Adrenal gland (tissue), 12 donors: Measurements from ENCODE around the gene RPRD1B. TPM values are rescaled to one million over a fixed set of nuclear protein-coding genes. Genes with fewer than 3 reads are reported as not detected.
"Not testable (repeated sequence)": the region's sequence is repeated elsewhere in the genome, so short reads cannot be mapped to it uniquely, and the experiment has no call there.

Experiments used
- DNase-seq, 7 donors: peaks; one replicate each; pipeline ENCODE4 v3.0.0-alpha.2; 2019 to 2020
- H3K27ac ChIP-seq, 5 donors: fragments of 200-600 bp; sonication (generic) in 4 of 5; 1 replicate in 3 of 5; 2 replicates in 2 of 5; pipeline versions ENCODE4 v1.5.1 to v1.8.0; 2016 to 2020; ENCODE audit warnings: mild to moderate bottlenecking in 1 of 5
- H3K27me3 ChIP-seq: fragments of 200-600 bp; 2 replicates; pipeline ENCODE4 v1.8.0; 2021
- H3K36me3 ChIP-seq, 2 donors: fragments of 200-600 bp; replicated peaks in 1 of 2; 1 replicate in 1 of 2; 2 replicates in 1 of 2; pipeline versions ENCODE4 v1.5.1 to v1.8.0; 2018 to 2022
- H3K4me1 ChIP-seq, 2 donors: fragments of 200-600 bp; replicated peaks in 1 of 2; 1 replicate in 1 of 2; 2 replicates in 1 of 2; pipeline versions ENCODE4 v1.5.1 to v1.8.0; 2018 to 2021
- H3K4me3 ChIP-seq, 4 donors: fragments of 200-600 bp; sonication (generic) in 3 of 4; one replicate each; pipeline ENCODE4 v1.5.1; 2016 to 2018
- H3K9me3 ChIP-seq, 3 donors: fragments of 200-600 bp; sonication (generic) in 1 of 3; replicated peaks in 1 of 3; 1 replicate in 2 of 3; 2 replicates in 1 of 3; pipeline versions ENCODE4 v1.5.1 to v1.8.0; 2016 to 2021
- POLR2A ChIP-seq, 2 donors: fragments of 450-650 bp; IDR thresholded peaks; one replicate each; pipeline ENCODE4 v1.6.1; 2017; ENCODE audit warnings: antibody characterized with exemption in 2 of 2, mild to moderate bottlenecking in 2 of 2, moderate library complexity in 1 of 2
- WGBS, 4 donors: extraction: QIAGEN DNeasy Blood & Tissue Kit in 2 of 4; methylation state at CpG; one replicate each; pipeline versions ENCODE4 v1.1.5 to v1.1.7; 2013 to 2017; 5-methylcytosine and 5-hydroxymethylcytosine counted together
- intact Hi-C, 2 donors: fragments of 100-400 bp; cut with DNase I; formaldehyde crosslinking; loops; one replicate each; pipeline versions ENCODE4 v1.14.1 to v1.15.0; 2022 to 2023
- polyA plus RNA-seq, 3 donors: library from polyadenylated mRNA; stranded (reverse); fragments of 200-250 nt in 2 of 3; fragments of 350-450 nt in 1 of 3; fragmentation: Illumina TruSeq in 1 of 3; extraction: RNeasy Lipid Tissue Mini Kit (QIAGEN cat#74804) in 1 of 3; gene quantifications; one replicate each; pipeline ENCODE4 v1.2.3, GENCODE V29; 2013 to 2014
- total RNA-seq, 9 donors: library from RNA; depleted of rRNA in 4 of 9; stranded (reverse); fragments of >200 nt in 4 of 9; fragments of 120-200 nt in 1 of 9; fragmentation: NEBNext Ultra II Directional in 1 of 9; extraction: Animal tissue kit (Norgen Biotek cat#: 25700) in 1 of 9; gene quantifications; one replicate each; pipeline versions ENCODE4 v1.1.0 to v1.2.4, GENCODE V29; 2013 to 2023
- TF ChIP-seq, protein P1 (sequence below), 6 experiments: fragments of 450-650 bp in 4 of 6; fragments of 200-600 bp in 2 of 6; sonication (generic) in 1 of 6; IDR thresholded peaks; 1 replicate in 5 of 6; 2 replicates in 1 of 6; pipeline versions ENCODE4 v1.5.1 to v1.8.0; 2016 to 2021; ENCODE audit warnings: antibody characterized with exemption in 6 of 6, mild to moderate bottlenecking in 2 of 6, moderate library complexity in 1 of 6
- donor health status: healthy with polysubstance abuse.
- donor health status: Bipolar disorder and iron deficiency.
- donor health status: DM: yes; HTN: yes; CAD: no.
- donor health status: DM: no; HTN: no; CAD: no.
- donor health status: DM: no; HTN: no; CAD: no.
- donor health status: DM: yes; HTN: yes; CAD: no.

Gene RPRD1B
- total and polyA plus RNA-seq, 12 donors, result 5.9 to 36.4 (median 27.1) TPM

DNA sequence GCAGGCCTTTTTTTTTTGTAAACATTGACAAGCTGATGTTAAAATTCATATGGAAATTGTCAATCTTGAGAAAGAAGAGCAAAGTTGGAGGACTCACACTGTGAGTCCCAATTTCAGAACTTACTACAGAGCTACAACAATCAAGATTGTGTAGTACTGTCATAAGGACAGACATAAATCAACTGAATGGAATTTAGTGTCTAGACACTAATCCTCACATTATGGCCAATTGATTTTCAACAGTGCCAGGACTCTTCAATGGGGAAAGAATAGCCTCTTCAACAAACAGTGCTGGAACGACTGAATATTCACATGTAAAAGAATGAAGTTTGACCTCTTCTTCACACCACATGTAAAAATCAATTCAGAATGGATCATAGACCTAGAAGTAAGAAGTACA, 70.7 kb downstream of the RPRD1B start:
- no peak overlapping the region for H3K4me3 ChIP-seq
- H3K27ac ChIP-seq, result no peak overlapping the region
- no peaks in the 10 kb centered on the region for H3K27me3 ChIP-seq
- TF ChIP-seq POLR2A (IDR thresholded peaks at IDR 0.05), result no peak
- TF ChIP-seq, protein P1, sequence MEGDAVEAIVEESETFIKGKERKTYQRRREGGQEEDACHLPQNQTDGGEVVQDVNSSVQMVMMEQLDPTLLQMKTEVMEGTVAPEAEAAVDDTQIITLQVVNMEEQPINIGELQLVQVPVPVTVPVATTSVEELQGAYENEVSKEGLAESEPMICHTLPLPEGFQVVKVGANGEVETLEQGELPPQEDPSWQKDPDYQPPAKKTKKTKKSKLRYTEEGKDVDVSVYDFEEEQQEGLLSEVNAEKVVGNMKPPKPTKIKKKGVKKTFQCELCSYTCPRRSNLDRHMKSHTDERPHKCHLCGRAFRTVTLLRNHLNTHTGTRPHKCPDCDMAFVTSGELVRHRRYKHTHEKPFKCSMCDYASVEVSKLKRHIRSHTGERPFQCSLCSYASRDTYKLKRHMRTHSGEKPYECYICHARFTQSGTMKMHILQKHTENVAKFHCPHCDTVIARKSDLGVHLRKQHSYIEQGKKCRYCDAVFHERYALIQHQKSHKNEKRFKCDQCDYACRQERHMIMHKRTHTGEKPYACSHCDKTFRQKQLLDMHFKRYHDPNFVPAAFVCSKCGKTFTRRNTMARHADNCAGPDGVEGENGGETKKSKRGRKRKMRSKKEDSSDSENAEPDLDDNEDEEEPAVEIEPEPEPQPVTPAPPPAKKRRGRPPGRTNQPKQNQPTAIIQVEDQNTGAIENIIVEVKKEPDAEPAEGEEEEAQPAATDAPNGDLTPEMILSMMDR (IDR thresholded peaks at IDR 0.05), result no peak
- H3K9me3 ChIP-seq, result peaks cover 0 to 4% (median 0%) of the 10 kb centered on the region in 3 donors
- WGBS, 4 donors, result 21 to 44% (median 36%) methylated on average over 1 of the region's 1 CpG
- no peak for DNase-seq
- peaks cover 12 to 23% of the 10 kb centered on the region in 2 donors for H3K4me1 ChIP-seq
- intact Hi-C loops, result no loop called here
- no peaks in the 10 kb centered on the region for H3K36me3 ChIP-seq

DNA sequence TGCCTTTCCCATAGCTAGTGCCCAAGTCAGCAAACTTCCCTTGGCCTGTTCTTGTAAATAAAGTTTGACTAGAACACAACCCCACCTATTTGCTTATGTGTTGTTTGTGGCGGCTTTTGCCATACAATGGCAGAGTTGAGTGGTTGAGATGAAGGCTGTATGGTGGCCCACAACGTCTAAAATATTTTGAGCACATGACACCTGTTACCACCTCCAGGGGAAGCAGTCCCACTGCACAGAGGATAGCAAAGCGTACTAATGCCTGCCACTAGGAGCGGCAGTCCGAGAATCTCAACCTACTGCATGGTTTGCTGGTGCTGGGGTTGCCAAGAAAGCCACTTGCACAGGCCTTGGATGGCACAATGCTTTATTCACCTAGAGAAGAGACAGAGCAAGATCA, 72.9 kb downstream of the RPRD1B start:
- H3K4me3 ChIP-seq, result no peak overlapping the region
- intact Hi-C loops, result no loop called here
- 87 to 94% (median 91%) methylated on average over 3 to 5 of the region's 5 CpGs for WGBS, 4 donors
- no peaks in the 10 kb centered on the region for H3K27me3 ChIP-seq
- DNase-seq, result peak in 1 of 7 donors; percentile 46
- TF ChIP-seq, protein P1 (IDR thresholded peaks at IDR 0.05), result no peak
- TF ChIP-seq POLR2A (IDR thresholded peaks at IDR 0.05), result no peak
- H3K36me3 ChIP-seq, result no peaks in the 10 kb centered on the region
- peaks cover 0 to 3% (median 0%) of the 10 kb centered on the region in 3 donors for H3K9me3 ChIP-seq
- H3K27ac ChIP-seq, result no peak overlapping the region
- H3K4me1 ChIP-seq, result peaks cover 24 to 41% of the 10 kb centered on the region in 2 donors

DNA sequence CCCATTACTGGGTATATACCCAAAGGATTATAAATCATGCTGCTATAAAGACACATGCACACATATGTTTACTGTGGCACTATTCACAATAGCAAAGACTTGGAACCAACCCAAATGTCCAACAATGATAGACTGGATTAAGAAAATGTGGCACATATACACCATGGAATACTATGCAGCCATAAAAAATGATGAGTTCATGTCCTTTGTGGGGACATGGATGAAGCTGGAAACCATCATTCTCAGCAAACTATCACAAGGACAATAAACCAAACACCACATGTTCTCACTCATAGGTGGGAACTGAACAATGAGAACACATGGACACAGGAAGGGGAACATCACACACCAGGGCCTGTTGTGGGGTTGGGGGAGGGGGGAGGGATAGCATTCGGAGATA, 73.8 kb downstream of the RPRD1B start:
- H3K4me1 ChIP-seq, result peaks cover 17 to 32% of the 10 kb centered on the region in 2 donors
- H3K27me3 ChIP-seq, H3K4me3 ChIP-seq, H3K36me3 ChIP-seq, H3K27ac ChIP-seq, intact Hi-C loops, H3K9me3 ChIP-seq, DNase-seq: not testable (repeated sequence)
- 85 to 100% (median 87%) methylated on average over 1 of the region's 1 CpG for WGBS, 4 donors

DNA sequence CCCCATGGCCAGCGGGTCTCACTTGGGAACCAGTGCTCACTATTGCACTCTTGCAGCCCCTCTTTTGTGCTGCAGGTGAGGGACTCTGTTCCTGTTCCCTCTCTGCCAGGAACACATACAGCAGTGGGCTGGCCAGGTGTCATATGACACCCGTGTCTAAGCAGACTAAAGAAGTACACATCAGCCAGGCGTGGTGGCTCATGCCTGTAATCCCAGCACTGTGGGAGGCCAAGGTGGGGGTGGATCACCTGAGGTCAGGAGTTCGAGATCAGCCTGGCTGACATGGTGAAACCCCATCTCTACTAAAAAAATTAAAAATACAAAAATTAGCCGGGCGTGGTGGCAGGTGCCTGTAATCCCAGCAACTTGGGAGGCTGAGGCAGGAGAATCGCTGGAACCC, 74.4 kb downstream of the RPRD1B start:
- Histone ChIP-seq H3K27ac (peak overlapping the region in 3 of 5 donors; percentile 36 to 67 (median 42)), H3K4me1 (peaks cover 17 to 28% of the 10 kb centered on the region in 2 donors)
- intact Hi-C loops, H3K27me3 ChIP-seq, H3K36me3 ChIP-seq, H3K9me3 ChIP-seq, H3K4me3 ChIP-seq: not testable (repeated sequence)
- DNase-seq, result peak in 2 of 7 donors; percentile 29 to 50
- WGBS, 4 donors, result 89 to 97% (median 92%) methylated on average over 7 of the region's 7 CpGs

DNA sequence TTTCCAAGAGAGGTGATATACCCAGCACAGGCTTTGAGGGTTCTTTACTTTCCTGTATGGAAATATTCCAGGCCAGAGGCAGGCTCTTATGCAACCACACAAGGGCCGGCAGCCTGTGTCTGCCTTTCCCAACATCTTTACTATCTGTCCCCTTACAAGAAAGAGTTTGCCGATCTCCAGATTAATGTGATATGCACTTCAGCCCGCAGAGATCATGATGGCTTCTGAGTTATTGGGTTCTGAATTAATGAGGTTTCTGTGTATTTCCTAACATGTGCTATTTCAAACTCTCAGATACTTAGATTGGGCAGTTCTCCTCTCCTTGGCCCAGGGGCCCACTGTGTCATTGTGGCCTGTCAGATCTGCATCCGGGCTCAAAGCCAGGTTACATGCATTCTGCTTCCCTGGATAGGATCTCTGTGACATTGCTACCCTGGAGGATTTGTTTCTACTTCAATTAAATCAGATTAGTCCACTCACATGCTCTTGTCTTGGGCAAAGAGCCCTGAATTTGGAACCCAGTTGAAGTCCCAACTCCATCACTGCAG, 75.0 kb downstream of the RPRD1B start:
- TF ChIP-seq, protein P1 (IDR thresholded peaks at IDR 0.05), result no peak
- no peak for TF ChIP-seq POLR2A (IDR thresholded peaks at IDR 0.05)
- peak overlapping the region in 4 of 5 donors; percentile 42 to 84 (median 58) for H3K27ac ChIP-seq
- WGBS, 4 donors, result 46 to 71% (median 51%) methylated on average over 4 of the region's 4 CpGs
- H3K27me3 ChIP-seq, result no peaks in the 10 kb centered on the region
- H3K36me3 ChIP-seq, result no peaks in the 10 kb centered on the region
- H3K4me1 ChIP-seq, result peaks cover 17 to 29% of the 10 kb centered on the region in 2 donors
- DNase-seq, result peak in 6 of 7 donors; percentile 52 to 90 (median 73)
- no peaks in the 10 kb centered on the region for H3K9me3 ChIP-seq
- intact Hi-C loops, result no loop called here
- no peak overlapping the region for H3K4me3 ChIP-seq
